ENCODE results near the gene SNX19.

The SNX19 gene

DNA sequence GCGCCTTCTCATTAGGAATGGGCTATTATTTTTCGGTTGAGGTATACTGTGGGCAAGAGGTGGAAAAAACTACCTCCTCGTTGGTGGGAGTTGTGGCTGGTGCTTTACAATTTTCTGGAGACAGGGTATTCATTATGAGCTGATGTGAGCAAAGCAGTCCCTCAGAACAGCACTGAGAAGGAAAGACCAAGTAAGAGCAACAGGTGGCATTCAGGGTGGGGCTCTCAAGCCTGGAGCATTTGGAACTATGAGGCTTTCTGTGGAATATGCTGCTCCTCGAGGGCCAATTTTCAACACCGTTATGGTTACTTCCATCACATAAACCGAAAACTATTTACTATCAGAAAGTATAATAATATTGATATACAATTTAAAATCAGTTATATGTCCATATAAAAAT lies 3.7 kb downstream of the SNX19 start:
- no peak overlapping the region for H2AFZ ChIP-seq (ENCODE audit: low read depth, low read length)
- H3K27ac ChIP-seq (ENCODE audit: low read length), result no peak overlapping the region
- H3K27me3 ChIP-seq (ENCODE audit: low read depth, low read length), result no peaks in the 10 kb centered on the region
- peaks cover 8% of the 10 kb centered on the region for H3K36me3 ChIP-seq (replicated peaks; ENCODE audit: low read depth, low read length)
- no peaks in the 10 kb centered on the region for H3K9me3 ChIP-seq (ENCODE audit: insufficient read depth, low read length)
- no peak overlapping the region for H3K4me3 ChIP-seq (ENCODE audit: low read length)
- peaks cover 10% of the 10 kb centered on the region for H3K4me1 ChIP-seq (ENCODE audit: low read length)
- H3K4me2 ChIP-seq (ENCODE audit: low read length), result no peak overlapping the region
- TF ChIP-seq, protein P1, sequence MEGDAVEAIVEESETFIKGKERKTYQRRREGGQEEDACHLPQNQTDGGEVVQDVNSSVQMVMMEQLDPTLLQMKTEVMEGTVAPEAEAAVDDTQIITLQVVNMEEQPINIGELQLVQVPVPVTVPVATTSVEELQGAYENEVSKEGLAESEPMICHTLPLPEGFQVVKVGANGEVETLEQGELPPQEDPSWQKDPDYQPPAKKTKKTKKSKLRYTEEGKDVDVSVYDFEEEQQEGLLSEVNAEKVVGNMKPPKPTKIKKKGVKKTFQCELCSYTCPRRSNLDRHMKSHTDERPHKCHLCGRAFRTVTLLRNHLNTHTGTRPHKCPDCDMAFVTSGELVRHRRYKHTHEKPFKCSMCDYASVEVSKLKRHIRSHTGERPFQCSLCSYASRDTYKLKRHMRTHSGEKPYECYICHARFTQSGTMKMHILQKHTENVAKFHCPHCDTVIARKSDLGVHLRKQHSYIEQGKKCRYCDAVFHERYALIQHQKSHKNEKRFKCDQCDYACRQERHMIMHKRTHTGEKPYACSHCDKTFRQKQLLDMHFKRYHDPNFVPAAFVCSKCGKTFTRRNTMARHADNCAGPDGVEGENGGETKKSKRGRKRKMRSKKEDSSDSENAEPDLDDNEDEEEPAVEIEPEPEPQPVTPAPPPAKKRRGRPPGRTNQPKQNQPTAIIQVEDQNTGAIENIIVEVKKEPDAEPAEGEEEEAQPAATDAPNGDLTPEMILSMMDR (IDR thresholded peaks at IDR 0.05; ENCODE audit: low read depth, low read length), result no peak
- no peak for TF ChIP-seq EZH2phosphoT487 (IDR thresholded peaks at IDR 0.05; ENCODE audit: low read depth)
- H3K9ac ChIP-seq (ENCODE audit: low read length), result no peak overlapping the region
- H4K20me1 ChIP-seq (ENCODE audit: insufficient read depth, low read length), result no peaks in the 10 kb centered on the region
- H3K79me2 ChIP-seq (ENCODE audit: low read length), result peaks cover 25% of the 10 kb centered on the region

DNA sequence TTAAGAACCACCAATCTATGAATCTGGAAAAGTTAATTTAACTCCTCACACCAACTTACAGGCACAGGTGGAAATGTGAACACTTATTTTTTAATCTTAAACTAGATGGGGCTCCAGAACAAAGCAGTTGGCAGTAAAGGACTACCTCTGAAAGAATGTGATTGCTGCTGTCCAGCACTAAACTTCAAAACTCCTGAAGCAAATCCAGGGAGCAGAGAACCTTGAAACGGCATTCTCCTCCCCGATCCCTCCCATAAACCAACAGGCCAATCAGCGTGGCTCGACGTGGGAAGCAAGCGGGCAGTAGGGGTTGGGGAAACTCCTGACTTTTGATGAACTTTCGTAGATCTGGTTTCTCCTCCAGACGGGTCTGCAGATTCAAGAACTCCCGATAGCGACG lies 5.0 kb downstream of the SNX19 start:
- Histone ChIP-seq H3K79me2 (ENCODE audit: low read length) (peaks cover 25% of the 10 kb centered on the region), H3K27ac (ENCODE audit: low read length) (no peak overlapping the region), H3K9ac (ENCODE audit: low read length) (no peak overlapping the region), H3K4me2 (ENCODE audit: low read length) (no peak overlapping the region), H2AFZ (ENCODE audit: low read depth, low read length) (no peak overlapping the region), H3K27me3 (ENCODE audit: low read depth, low read length) (no peaks in the 10 kb centered on the region), H3K4me3 (ENCODE audit: low read length) (no peak overlapping the region), H4K20me1 (ENCODE audit: insufficient read depth, low read length) (no peaks in the 10 kb centered on the region), H3K4me1 (ENCODE audit: low read length) (peaks cover 6% of the 10 kb centered on the region), H3K36me3 (replicated peaks; ENCODE audit: low read depth, low read length) (peaks cover 12% of the 10 kb centered on the region), H3K9me3 (ENCODE audit: insufficient read depth, low read length) (no peaks in the 10 kb centered on the region)
- no peak for TF ChIP-seq EZH2phosphoT487 (IDR thresholded peaks at IDR 0.05; ENCODE audit: low read depth)
- TF ChIP-seq, protein P1 (IDR thresholded peaks at IDR 0.05; ENCODE audit: low read depth, low read length), result no peak

DNA sequence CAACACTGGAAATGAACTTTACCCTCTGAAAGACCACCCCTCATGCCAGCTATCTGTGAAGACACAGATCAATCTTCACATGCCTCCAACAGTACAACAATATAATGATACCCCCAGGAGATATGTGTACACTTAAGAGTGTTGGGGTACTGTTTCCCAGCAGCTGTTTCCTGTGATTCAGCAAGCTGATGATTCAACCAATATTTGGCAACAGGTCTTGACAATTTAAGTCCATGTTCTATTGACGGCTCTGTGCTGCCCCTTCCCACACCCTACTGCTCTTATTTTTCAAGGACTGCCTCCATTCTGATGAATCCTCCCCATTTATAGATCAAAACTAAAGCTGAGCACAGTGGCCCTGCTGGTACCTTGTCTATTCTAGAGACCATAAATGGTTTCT lies 6.6 kb downstream of the SNX19 start:
- TF ChIP-seq, protein P1 (IDR thresholded peaks at IDR 0.05; ENCODE audit: low read depth, low read length), result no peak
- no peak for TF ChIP-seq EZH2phosphoT487 (IDR thresholded peaks at IDR 0.05; ENCODE audit: low read depth)
- no peak overlapping the region for H3K4me3 ChIP-seq (ENCODE audit: low read length)
- peaks cover 23% of the 10 kb centered on the region for H3K36me3 ChIP-seq (replicated peaks; ENCODE audit: low read depth, low read length)
- no peak overlapping the region for H3K4me2 ChIP-seq (ENCODE audit: low read length)
- H3K9ac ChIP-seq (ENCODE audit: low read length), result no peak overlapping the region
- no peaks in the 10 kb centered on the region for H4K20me1 ChIP-seq (ENCODE audit: insufficient read depth, low read length)
- H3K4me1 ChIP-seq (ENCODE audit: low read length), result no peaks in the 10 kb centered on the region
- no peak overlapping the region for H2AFZ ChIP-seq (ENCODE audit: low read depth, low read length)
- no peaks in the 10 kb centered on the region for H3K27me3 ChIP-seq (ENCODE audit: low read depth, low read length)
- no peaks in the 10 kb centered on the region for H3K9me3 ChIP-seq (ENCODE audit: insufficient read depth, low read length)
- no peak overlapping the region for H3K27ac ChIP-seq (ENCODE audit: low read length)
- H3K79me2 ChIP-seq (ENCODE audit: low read length), result peaks cover 9% of the 10 kb centered on the region

DNA sequence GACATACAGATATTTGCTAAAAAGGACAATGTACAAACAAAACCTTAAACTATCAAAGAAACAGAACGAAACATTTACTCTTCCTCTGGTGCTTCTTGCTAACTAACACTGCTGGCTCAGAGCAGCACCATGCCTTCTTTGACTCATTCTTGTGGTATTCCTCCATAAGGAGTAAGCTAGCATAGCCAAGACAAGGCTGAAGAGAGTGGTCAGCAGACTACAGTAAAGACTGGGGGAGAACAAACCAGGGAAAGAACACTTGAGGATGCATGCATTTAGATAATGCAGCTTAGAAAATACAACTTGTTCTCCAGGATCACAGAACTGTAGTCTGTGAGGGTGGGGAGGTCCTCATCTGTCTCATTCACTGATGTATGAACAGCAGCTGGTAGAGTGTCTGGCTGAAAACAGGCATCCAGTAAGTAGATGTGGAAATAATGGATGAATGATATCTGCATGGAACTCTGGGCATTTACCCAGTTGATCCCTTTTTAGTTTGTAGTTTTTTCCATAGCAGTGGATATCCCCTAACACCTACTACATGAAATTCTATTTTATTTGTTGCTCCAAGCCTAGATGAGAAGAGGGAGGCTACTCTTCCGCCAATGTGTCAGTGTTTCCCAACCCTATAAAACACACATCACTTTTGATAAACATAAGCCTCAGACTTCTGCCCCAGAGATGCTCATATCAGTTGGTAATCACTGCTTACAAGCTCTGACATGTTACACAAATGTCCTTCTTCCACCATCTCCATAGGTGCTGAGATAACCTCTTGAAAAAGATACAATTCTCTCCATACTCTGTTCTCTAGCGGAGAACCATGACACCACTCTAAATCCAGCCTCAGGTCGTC lies 7.3 kb downstream of the SNX19 start:
- Histone ChIP-seq H3K4me1 (ENCODE audit: low read length) (no peaks in the 10 kb centered on the region), H3K4me2 (ENCODE audit: low read length) (no peak overlapping the region), H3K27ac (ENCODE audit: low read length) (no peak overlapping the region), H3K79me2 (ENCODE audit: low read length) (peaks cover 4% of the 10 kb centered on the region; the same call in 1 of the 2 replicates), H3K27me3 (ENCODE audit: low read depth, low read length) (no peaks in the 10 kb centered on the region), H3K36me3 (replicated peaks; ENCODE audit: low read depth, low read length) (peaks cover 25% of the 10 kb centered on the region), H3K9ac (ENCODE audit: low read length) (no peak overlapping the region), H3K9me3 (ENCODE audit: insufficient read depth, low read length) (no peaks in the 10 kb centered on the region), H3K4me3 (ENCODE audit: low read length) (no peak overlapping the region), H2AFZ (ENCODE audit: low read depth, low read length) (no peak overlapping the region), H4K20me1 (ENCODE audit: insufficient read depth, low read length) (no peaks in the 10 kb centered on the region)
- TF ChIP-seq, protein P1 (IDR thresholded peaks at IDR 0.05; ENCODE audit: low read depth, low read length), result no peak
- TF ChIP-seq EZH2phosphoT487 (IDR thresholded peaks at IDR 0.05; ENCODE audit: low read depth), result no peak

All from OCI-LY3 (cell line).